ENCODE results near the gene SLC45A2.
"Not testable (repeated sequence)": the region's sequence is repeated elsewhere in the genome, so short reads cannot be mapped to it uniquely, and the experiment has no call there.

SLC45A2 gene

GRCh38 chr5:33936381-33937016 lies 48.0 kb downstream of the SLC45A2 start, which contains the start of gene RXFP3:
Gene RXFP3 (plus strand): TSS chr5:33936386. CDS start chr5:33936741, 355 bp downstream.
- Mint-ChIP-seq H3K4me3 (no peak within 1 kb of the TSS), H3K27me3 (peaks cover 59% of the 10 kb centered on the region), H3K27ac (no peak within 1 kb of the TSS), H3K4me1 (peaks cover 3% of the 10 kb centered on the region), H3K36me3 (no peaks in the 10 kb centered on the region), H3K9me3 (no peaks in the 10 kb centered on the region)
- CTCF ChIA-PET, result interaction anchor here (2.9 to 3.0 kb wide), 3 partner anchors 27 to 348 kb away, joined by 14 to 33 read pairs (median 17); no protein-coding TSS in a partner anchor
- DNase-seq, result no peak

DNA sequence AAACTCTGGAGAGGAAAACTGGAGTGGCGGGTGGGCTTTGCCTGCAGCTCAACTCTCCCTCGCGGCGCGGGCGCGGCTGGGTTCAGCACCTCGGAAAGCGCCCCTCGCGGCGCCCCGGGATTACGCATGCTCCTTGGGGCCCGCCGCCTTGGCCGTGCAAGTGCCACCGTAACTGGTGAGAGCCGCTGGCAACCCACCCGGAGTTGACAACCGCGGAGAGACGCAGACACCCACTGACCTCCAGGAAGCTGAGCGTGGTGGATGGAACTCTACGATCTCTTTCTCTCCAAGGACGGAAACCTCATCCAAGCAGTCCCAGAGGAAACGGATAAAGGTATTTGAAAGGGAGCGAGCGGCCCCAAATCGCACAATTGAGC lies 48.5 kb downstream of the SLC45A2 start:
- peak; percentile 68 for DNase-seq
- Mint-ChIP-seq H3K4me1 (peaks cover 3% of the 10 kb centered on the region), H3K27ac (no peak overlapping the region), H3K9me3 (no peaks in the 10 kb centered on the region), H3K36me3 (no peaks in the 10 kb centered on the region), H3K4me3 (no peak overlapping the region), H3K27me3 (peaks cover 59% of the 10 kb centered on the region)
- CTCF ChIA-PET, result interaction anchor here (1.1 to 3.0 kb wide), 10 partner anchors 15 to 501 kb away, joined by 3 to 33 read pairs (median 9); no protein-coding TSS in a partner anchor

GRCh38 chr5:33934176-33934575 lies 50.3 kb downstream of the SLC45A2 start:
- Mint-ChIP-seq H3K4me1 (peaks cover 3% of the 10 kb centered on the region), H3K36me3 (no peaks in the 10 kb centered on the region), H3K4me3 (no peak overlapping the region), H3K9me3 (no peaks in the 10 kb centered on the region), H3K27me3 (peaks cover 45% of the 10 kb centered on the region), H3K27ac (no peak overlapping the region)
- DNase-seq, result no peak
- CTCF ChIA-PET, result interaction anchor here (0.6 to 3.0 kb wide), 15 partner anchors 13 to 501 kb away, joined by 3 to 33 read pairs (median 4); no protein-coding TSS in a partner anchor

- H3K9me3 Mint-ChIP-seq, result no peaks in the 10 kb centered on the region
- no peaks in the 10 kb centered on the region for H3K36me3 Mint-ChIP-seq
- H3K4me3 Mint-ChIP-seq, result no peak overlapping the region
- CTCF ChIA-PET, result interaction anchor here (0.6 to 3.0 kb wide), 12 partner anchors 29 to 500 kb away, joined by 3 to 33 read pairs (median 4); no protein-coding TSS in a partner anchor
- H3K4me1 Mint-ChIP-seq, result peaks cover 3% of the 10 kb centered on the region
- peaks cover 41% of the 10 kb centered on the region for H3K27me3 Mint-ChIP-seq
- no peak overlapping the region for H3K27ac Mint-ChIP-seq
- DNase-seq, result no peak
These were observed 50.7 kb downstream of the SLC45A2 start for GRCh38 chr5:33933723-33934169.

DNA sequence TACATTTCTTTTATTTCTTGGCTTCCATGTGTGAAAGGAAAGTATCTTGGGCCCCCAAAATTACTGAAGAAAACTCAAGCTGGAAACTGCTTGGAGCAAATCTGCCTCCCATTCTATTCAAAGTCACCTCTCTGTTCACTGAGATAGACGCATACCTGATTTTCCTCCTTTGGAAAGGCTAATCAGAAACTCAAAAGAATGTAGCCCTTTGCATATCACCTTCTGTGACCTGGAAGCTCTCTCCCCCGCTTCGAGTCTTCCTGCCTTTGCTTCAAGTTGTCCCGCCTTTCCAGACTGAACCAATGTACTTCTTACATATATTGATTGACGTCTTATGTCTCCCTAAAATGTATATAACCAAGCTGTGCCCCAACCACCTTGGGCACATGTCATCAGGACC lies 53.4 kb downstream of the SLC45A2 start:
- H3K9me3 Mint-ChIP-seq, result no peaks in the 10 kb centered on the region
- no peak overlapping the region for H3K27ac Mint-ChIP-seq
- H3K4me3 Mint-ChIP-seq, result no peak overlapping the region
- H3K4me1 Mint-ChIP-seq, result peaks cover 3% of the 10 kb centered on the region
- CTCF ChIA-PET, result interaction anchor here (1.0 kb wide), 1 partner anchor 342 kb away, joined by 3 read pairs; no protein-coding TSS in a partner anchor
- peaks cover 15% of the 10 kb centered on the region for H3K27me3 Mint-ChIP-seq
- no peaks in the 10 kb centered on the region for H3K36me3 Mint-ChIP-seq
- DNase-seq, result no peak

DNA sequence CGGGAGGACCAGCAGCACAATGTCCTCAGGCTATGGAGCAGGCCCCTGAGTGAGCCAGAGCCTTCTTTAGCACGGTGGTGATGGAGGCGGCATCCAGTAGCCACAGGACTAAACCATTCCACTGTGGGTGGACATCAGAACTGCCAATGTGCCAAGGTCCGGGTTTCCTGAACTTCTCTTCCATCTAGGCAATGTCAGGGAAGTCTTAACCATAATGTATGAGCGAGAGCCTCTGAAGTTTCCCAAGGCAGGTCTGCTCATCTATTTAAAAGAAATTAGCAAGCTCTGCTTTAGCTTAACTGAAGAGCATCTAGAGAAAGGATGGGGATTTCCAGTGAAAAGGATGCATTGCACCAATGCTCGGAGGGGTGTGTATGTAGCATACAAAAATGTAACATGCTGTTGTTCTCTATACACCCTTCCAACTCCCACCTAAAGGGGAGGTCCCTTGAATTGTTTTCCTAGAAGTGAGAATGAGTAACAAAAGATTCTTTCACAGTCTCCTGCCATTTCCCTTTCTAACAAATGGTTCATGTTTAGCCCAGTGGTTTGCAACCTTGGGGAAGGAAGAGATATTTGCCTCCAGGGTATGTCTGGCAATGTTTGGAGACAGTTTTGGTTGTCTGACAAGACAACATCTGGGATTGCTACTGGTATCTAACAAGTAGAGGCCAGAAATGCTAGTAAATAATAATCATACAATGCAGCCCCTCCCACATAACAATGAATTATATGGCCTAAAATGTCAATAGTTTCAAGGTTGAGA lies 54.4 kb downstream of the SLC45A2 start:
- CTCF ChIA-PET, result interaction anchor here (0.6 kb wide), 1 partner anchor 76 kb away, joined by 3 read pairs; no protein-coding TSS in a partner anchor
- no peaks in the 10 kb centered on the region for H3K4me1 Mint-ChIP-seq
- DNase-seq, result no peak
- H3K4me3 Mint-ChIP-seq, result no peak overlapping the region
- H3K27me3 Mint-ChIP-seq, result peaks cover 4% of the 10 kb centered on the region
- no peaks in the 10 kb centered on the region for H3K9me3 Mint-ChIP-seq
- H3K27ac Mint-ChIP-seq, result no peak overlapping the region
- H3K36me3 Mint-ChIP-seq, result no peaks in the 10 kb centered on the region

- Mint-ChIP-seq H3K4me3 (no peak overlapping the region), H3K36me3 (no peaks in the 10 kb centered on the region), H3K9me3 (no peaks in the 10 kb centered on the region), H3K27ac (no peak overlapping the region), H3K27me3 (no peaks in the 10 kb centered on the region), H3K4me1 (no peaks in the 10 kb centered on the region)
- DNase-seq, result no peak
- CTCF ChIA-PET, result interaction anchor here (1.1 kb wide), 1 partner anchor 339 kb away, joined by 4 read pairs; no protein-coding TSS in a partner anchor
These were observed 56.2 kb downstream of the SLC45A2 start for GRCh38 chr5:33928283-33928682.

- Mint-ChIP-seq H3K27me3 (peaks cover 5% of the 10 kb centered on the region), H3K4me3 (no peak overlapping the region), H3K27ac (no peak overlapping the region), H3K4me1 (no peaks in the 10 kb centered on the region), H3K9me3 (no peaks in the 10 kb centered on the region), H3K36me3 (no peaks in the 10 kb centered on the region)
- CTCF ChIA-PET, result interaction anchor here (1.1 kb wide), 1 partner anchor 338 kb away, joined by 4 read pairs; no protein-coding TSS in a partner anchor
- no peak for DNase-seq
These were observed 56.8 kb downstream of the SLC45A2 start for GRCh38 chr5:33927685-33928084.

- Mint-ChIP-seq H3K4me1 (no peaks in the 10 kb centered on the region), H3K36me3 (no peaks in the 10 kb centered on the region), H3K27me3 (peaks cover 9% of the 10 kb centered on the region), H3K9me3 (no peaks in the 10 kb centered on the region), H3K4me3 (no peak overlapping the region), H3K27ac (no peak overlapping the region)
- CTCF ChIA-PET, result no interaction called here
- no peak for DNase-seq
These were observed 59.2 kb downstream of the SLC45A2 start for GRCh38 chr5:33925278-33925677.

DNA sequence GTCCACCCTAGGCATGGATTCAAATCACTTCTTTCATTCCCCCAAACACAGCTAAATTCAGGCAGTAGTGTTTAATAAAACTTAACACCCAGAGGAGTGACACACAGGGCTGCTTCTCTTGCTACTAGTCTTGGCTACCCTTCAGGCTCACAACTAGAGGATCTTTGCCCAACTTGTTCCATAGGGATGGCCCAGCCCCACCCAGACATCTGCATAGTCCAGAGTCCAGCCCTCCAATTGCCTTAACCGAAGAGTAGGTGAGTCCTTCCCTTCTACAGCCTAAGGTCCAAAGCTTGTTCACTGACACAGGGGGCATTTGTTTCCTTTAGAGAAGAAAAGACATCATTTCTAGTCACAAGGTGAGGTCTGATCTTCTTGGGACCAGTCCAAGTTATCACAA lies 63.5 kb downstream of the SLC45A2 start:
- no peaks in the 10 kb centered on the region for H3K36me3 Mint-ChIP-seq
- H3K4me1 Mint-ChIP-seq, result no peaks in the 10 kb centered on the region
- no peak for DNase-seq
- no peak overlapping the region for H3K27ac Mint-ChIP-seq
- peaks cover 12% of the 10 kb centered on the region for H3K27me3 Mint-ChIP-seq
- no peak overlapping the region for H3K4me3 Mint-ChIP-seq
- CTCF ChIA-PET, result interaction anchor here (1.1 kb wide), 1 partner anchor 14 kb away, joined by 5 read pairs; no protein-coding TSS in a partner anchor
- H3K9me3 Mint-ChIP-seq, result peaks cover 6% of the 10 kb centered on the region

- H3K27ac Mint-ChIP-seq, H3K4me3 Mint-ChIP-seq, CTCF ChIA-PET, H3K36me3 Mint-ChIP-seq, H3K4me1 Mint-ChIP-seq, DNase-seq, H3K27me3 Mint-ChIP-seq: not testable (repeated sequence)
- H3K9me3 Mint-ChIP-seq, result peaks cover 12% of the 10 kb centered on the region
These were observed 69.6 kb downstream of the SLC45A2 start for GRCh38 chr5:33914844-33915243.

GRCh38 chr5:33906248-33906647 lies 78.2 kb downstream of the SLC45A2 start:
- H3K36me3 Mint-ChIP-seq, H3K27ac Mint-ChIP-seq, H3K4me3 Mint-ChIP-seq, H3K4me1 Mint-ChIP-seq, CTCF ChIA-PET, DNase-seq, H3K27me3 Mint-ChIP-seq: not testable (repeated sequence)
- peaks cover 22% of the 10 kb centered on the region for H3K9me3 Mint-ChIP-seq

- peaks cover 22% of the 10 kb centered on the region for H3K9me3 Mint-ChIP-seq
- CTCF ChIA-PET, result no interaction called here
- H3K4me3 Mint-ChIP-seq, result no peak overlapping the region
These were observed 79.1 kb downstream of the SLC45A2 start for GRCh38 chr5:33905381-33905780.

DNA sequence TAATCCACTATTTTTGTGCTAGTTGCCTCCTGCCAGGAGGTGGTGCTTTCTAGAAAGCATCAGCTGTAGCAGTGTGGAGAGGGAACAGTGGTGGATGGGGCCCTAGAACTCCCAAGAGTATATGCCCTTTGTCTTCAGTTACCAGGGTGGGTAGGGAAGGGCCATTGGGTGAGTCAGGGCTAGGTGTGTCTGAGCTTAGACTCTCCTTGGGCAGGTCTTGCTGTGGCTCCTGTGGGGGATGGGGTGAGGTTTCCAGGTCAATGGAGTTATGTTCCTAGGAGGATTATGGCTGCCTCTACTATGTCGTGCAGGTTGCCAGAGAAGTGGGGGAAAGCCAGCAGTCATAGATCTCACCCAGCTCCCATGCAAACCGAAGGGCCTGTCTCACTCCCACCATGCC lies 81.4 kb downstream of the SLC45A2 start:
- Mint-ChIP-seq H3K4me1 (no peaks in the 10 kb centered on the region), H3K9me3 (peaks cover 22% of the 10 kb centered on the region), H3K4me3 (no peak overlapping the region), H3K27ac (no peak overlapping the region), H3K36me3 (no peaks in the 10 kb centered on the region), H3K27me3 (peaks cover 7% of the 10 kb centered on the region)
- no peak for DNase-seq
- CTCF ChIA-PET, result no interaction called here

More at GRCh38 chr5:33905381-33905780, 79.1 kb downstream of the SLC45A2 start:
- no peaks in the 10 kb centered on the region for H3K4me1 Mint-ChIP-seq
- H3K27ac Mint-ChIP-seq, result no peak overlapping the region
- H3K27me3 Mint-ChIP-seq, result peaks cover 7% of the 10 kb centered on the region
- no peaks in the 10 kb centered on the region for H3K36me3 Mint-ChIP-seq
- DNase-seq, result no peak

All from activated naive CD4-positive, alpha-beta T cell treated with anti-CD3 and anti-CD28 coated beads, Interleukin-2, amount 10 ng/mL, durations not matched to agents 7 days and 5 days (primary cell).